OCI-LY1 (cell line): Measurements from ENCODE around the gene FAM83G.
"Not testable (repeated sequence)": the region's sequence is repeated elsewhere in the genome, so short reads cannot be mapped to it uniquely, and the experiment has no call there.

Experiments
- CTCF ChIP-seq: fragments of 200-600 bp; sonication (generic), shearing (Covaris generic); IDR thresholded peaks from 2 replicates; pipeline ENCODE4 v1.5.1; 2017; ENCODE audit warnings: mild to moderate bottlenecking, antibody characterized with exemption, low read length, moderate library complexity, mixed read lengths
- EZH2 ChIP-seq: fragments of 200-600 bp; sonication (generic), shearing (Covaris generic); IDR thresholded peaks from 2 replicates; pipeline ENCODE4 v1.8.0; 2017; ENCODE audit warnings: borderline replicate concordance, mixed run types, mild to moderate bottlenecking, antibody characterized with exemption, low read length, moderate library complexity, mixed read lengths

- TF ChIP-seq CTCF, EZH2: not testable (repeated sequence)
Measured at GRCh38 chr17:19021011-19021621, 16.6 kb upstream of the FAM83G start.
